ENCODE results near the gene DNAJC19.
"Not testable (repeated sequence)": the region's sequence is repeated elsewhere in the genome, so short reads cannot be mapped to it uniquely, and the experiment has no call there.

Gene DNAJC19

GRCh38 chr3:180989291-180990163, at the start of gene DNAJC19:
TSS of gene DNAJC19 (minus strand) at chr3:180989736. CDS start at chr3:180989602, 134 bp downstream.
- DNase-seq (ENCODE audit: low spot score) = peak; percentile 97

- DNase-seq (ENCODE audit: low spot score) = no peak
Measured at GRCh38 chr3:181030948-181031347, 41.4 kb upstream of the DNAJC19 start.

GRCh38 chr3:181025204-181025603, 35.7 kb upstream of the DNAJC19 start:
- DNase-seq (ENCODE audit: low spot score) = no peak

DNA sequence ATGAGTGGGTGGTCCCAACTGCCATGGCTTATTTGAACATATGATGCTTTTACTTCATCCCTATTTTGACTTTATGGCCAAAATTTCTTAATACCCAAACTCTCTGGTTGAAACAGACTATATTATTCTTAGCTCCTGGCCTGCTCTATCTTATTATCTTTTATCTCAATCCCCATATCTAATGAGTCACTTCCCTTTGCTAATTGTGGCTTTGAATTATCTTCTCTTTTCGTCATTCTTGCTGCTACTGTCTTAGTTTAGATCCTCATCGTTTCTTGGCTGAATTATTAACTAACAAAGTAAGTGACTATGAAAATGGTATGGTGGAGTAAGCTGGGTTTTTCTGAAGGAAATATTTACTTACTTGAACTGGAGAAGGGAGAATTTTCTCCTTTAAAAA, 28.2 kb upstream of the DNAJC19 start:
- DNase-seq (ENCODE audit: low spot score) = no peak

- no peak for DNase-seq (ENCODE audit: low spot score)
Measured at GRCh38 chr3:181009225-181009624, 19.7 kb upstream of the DNAJC19 start.

- DNase-seq (ENCODE audit: low spot score) = no peak
Measured at GRCh38 chr3:181008796-181009195, 19.3 kb upstream of the DNAJC19 start.

DNA sequence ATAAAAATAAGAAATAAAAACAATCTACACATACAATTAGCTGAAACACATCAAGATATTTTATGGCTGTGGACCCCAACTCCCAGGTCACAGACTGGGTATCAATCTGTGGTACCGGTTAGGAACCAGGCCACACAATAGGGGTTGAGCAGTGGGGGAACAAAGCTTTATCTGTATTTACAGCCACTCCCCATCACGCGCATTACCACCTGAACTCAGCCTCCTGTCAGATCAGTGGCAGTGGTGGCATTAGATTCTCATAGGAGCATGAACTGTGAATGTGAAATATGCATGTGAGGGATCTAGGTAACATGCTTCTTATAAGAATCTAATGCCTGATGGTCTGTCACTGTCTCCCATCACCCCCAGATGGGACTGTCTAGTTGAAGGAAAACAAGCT, 17.7 kb upstream of the DNAJC19 start:
- DNase-seq (ENCODE audit: low spot score) = no peak

DNA sequence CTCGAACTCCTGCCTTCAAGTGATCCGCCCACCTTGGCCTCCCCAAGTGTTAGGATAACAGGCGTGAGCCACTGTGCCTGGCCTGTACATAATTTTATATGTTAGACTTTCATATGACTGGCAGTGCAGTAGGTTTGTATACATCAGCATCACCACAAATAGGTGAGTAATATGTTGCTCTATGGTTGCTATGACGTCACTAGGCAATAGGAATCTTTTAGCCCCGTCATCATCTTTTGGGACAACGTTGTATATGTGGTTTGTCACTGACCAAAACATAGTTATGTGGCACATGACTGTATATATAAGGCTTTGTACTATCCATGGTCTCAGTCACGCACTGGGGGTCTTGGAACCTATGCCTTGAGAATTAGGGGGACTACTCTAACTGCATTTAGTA, 17.0 kb upstream of the DNAJC19 start:
- no peak for DNase-seq (ENCODE audit: low spot score)

- DNase-seq (ENCODE audit: low spot score) = not testable (repeated sequence)
Measured at GRCh38 chr3:181003469-181003868, 13.9 kb upstream of the DNAJC19 start.

DNA sequence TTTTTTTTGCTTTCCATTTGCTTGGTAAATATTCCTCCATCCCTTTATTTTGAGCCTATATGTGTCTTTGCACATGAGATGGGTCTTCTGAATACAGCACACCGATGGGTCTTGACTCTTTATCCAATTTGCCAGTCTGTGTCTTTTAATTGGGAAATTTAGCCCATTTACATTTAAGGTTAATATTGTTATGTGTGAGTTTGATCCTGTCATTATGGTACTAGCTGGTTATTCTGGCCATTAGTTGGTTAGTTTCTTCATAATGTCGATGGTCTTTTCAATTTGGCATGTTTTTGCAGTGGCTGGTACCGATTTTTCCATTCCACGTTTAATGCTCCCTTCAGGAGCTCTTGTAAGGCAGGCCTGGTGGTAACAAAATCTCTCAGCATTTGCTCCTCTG, 12.8 kb upstream of the DNAJC19 start:
- DNase-seq (ENCODE audit: low spot score) = not testable (repeated sequence)

DNA sequence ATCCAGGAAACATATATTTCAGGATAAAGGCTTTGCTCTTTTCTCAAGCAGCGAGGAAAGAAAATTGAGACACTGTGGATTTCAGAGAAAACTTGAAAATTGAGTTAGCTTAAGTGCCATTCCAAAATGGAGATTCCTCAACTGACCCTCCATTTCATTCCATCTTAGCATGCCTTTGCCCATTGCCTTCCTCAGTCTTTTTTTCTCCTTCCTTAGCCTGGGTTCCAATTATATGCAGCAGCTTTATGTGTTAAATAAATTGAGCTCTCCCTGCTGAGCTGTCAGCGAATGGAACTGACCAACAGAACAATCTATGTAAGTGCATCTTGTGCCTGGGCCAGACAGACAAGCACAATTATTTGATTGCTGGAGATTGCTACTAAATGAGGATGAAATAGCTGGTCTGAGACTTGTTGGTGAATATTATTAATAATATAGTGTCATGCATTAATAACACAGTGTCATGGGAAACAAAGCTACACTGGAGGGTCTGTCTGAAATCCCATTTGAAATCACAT, 6.9 kb upstream of the DNAJC19 start:
- no peak for DNase-seq (ENCODE audit: low spot score)

- no peak for DNase-seq (ENCODE audit: low spot score)
Measured at GRCh38 chr3:180990505-180990904, 969 bp upstream of the DNAJC19 start.

DNA sequence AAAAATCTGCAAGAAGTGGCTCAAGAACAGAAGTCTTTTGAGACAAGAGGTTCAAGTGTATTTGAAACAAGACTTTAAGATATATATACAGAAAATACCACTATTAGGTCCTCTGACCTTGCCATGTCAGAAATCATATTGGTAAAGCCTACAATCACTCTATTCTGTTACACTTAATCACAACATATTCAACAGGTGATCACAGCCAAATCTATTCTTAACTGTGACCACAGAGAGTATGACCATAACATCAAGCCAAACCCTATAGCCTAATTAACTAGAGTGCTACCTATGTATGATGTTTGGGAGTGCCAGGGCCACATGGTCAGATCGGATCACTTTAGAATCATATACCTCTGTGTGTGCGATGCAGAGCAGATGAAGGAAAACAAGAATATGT, 2.2 kb downstream of the DNAJC19 start:
- no peak for DNase-seq (ENCODE audit: low spot score)

DNA sequence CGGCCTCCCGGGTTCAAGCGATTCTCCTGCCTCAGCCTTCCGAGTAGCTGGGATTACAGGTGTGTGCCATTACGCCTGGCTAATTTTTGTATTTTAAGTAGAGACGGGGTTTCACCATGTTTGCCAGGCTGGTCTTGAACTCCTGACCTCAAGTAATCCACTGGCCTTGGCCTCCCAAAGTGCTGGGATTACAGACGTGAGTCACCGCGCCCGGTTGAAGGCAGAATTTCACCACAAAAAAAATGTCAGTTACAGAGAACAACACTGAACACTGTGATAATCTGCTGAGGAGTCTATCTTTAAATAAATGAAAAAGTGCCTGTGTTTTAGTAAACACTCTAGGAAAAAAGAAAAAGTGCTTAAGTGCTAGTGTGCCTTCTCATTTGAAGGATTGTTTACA, 3.2 kb downstream of the DNAJC19 start:
- not testable (repeated sequence) for DNase-seq (ENCODE audit: low spot score)

- DNase-seq (ENCODE audit: low spot score) = no peak
Measured at GRCh38 chr3:180983136-180983535, 6.4 kb downstream of the DNAJC19 start.

- DNase-seq (ENCODE audit: low spot score) = no peak
Measured at GRCh38 chr3:180981912-180982311, 7.6 kb downstream of the DNAJC19 start.

DNA sequence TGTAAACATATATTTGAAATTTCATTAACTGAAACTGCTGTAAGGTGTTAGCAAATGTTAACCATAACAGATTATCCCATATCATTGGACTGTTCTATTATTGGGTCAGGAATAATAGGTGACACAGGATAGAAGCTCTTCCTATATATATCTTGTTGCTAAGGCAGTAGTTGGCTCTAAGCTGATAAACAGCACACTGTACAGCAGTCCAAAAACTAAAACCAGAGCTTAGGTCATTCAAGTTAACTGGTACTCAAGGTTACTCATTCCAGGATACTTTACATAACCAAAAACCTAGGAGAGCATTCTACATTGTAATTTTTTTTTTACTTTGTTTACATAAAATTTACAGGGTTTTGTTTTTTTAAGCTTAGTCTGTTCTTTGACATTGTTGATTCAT, 8.9 kb downstream of the DNAJC19 start:
- no peak for DNase-seq (ENCODE audit: low spot score)

DNA sequence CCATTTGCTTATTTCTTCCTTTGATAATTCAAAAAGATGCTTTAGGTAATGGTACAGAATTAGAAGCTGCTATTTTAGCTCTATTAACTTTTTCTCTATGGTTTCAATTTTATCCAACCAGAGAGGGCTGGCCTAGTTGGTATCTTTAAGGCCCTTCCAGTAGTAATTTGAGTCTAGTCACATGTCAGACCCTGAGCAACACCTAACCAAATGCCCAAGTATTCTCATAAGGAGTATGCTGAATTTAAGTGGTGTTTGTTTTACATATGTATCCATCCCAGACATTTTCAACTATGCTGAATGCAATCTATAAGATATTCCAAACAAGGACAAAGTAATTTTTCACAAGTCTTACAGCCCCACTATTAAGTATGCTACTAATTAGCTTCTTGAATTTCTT, 9.6 kb downstream of the DNAJC19 start:
- no peak for DNase-seq (ENCODE audit: low spot score)

- DNase-seq (ENCODE audit: low spot score) = no peak
Measured at GRCh38 chr3:180977498-180977897, 12.0 kb downstream of the DNAJC19 start.

GRCh38 chr3:180974286-180974685, 15.2 kb downstream of the DNAJC19 start:
- DNase-seq (ENCODE audit: low spot score) = no peak

GRCh38 chr3:180973543-180973942, 16.0 kb downstream of the DNAJC19 start:
- no peak for DNase-seq (ENCODE audit: low spot score)

DNA sequence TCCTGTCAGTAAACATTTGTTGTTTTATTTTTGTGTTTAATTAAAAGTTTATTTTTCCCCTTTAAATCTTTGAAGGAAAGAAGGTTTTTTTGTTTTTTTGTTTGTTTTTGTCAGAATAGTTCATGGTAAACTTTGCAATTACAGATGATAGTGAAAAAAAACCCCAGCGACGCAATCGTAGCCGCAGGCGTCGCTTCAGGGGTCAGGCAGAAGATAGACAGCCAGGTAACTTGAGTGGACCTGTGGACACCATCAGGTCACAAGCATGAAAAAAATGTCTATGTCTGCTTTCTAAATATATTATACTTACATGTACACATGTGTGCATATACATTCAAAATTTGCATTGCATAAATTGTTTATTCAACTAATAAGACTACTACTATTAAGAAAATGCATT, 18.6 kb downstream of the DNAJC19 start:
- no peak for DNase-seq (ENCODE audit: low spot score)

- no peak for DNase-seq (ENCODE audit: low spot score)
Measured at GRCh38 chr3:180962530-180962929, 27.0 kb downstream of the DNAJC19 start.

- DNase-seq (ENCODE audit: low spot score) = no peak
Measured at GRCh38 chr3:180961552-180961951, 28.0 kb downstream of the DNAJC19 start.
